Measurements from ENCODE around the gene LLCFC1. TPM values are rescaled to one million over a fixed set of nuclear protein-coding genes. Genes with fewer than 3 reads are reported as not detected.
A peak's percentile ranks its signal among the peaks of the same experiment; 100 is the strongest.

The LLCFC1 gene
- total and polyA plus RNA-seq, 2 of the 8 experiments (the other 6 are each of a cell fraction or from before 2014, with no cell fraction given) = not detected

DNA sequence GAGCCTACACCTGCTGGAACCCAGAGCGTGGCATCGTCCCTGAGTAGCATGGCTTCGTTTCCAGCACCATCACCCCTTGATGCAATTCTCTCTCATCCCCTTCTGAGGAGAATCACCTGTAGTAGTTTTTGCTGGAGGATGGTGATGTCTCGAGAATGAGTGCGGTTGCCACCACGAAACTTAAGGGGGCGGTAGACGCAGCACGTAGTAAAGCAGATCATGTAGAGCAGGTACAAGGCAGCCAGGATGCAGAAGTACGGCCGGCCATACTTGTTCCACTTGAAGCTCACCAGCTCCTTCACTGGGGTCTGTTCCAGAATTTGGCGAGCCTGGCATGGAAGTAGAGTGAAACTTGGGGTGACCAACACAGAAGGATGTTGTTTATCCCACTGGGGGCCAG lies 13.9 kb upstream of the LLCFC1 start:
- Histone ChIP-seq H2BK12ac (ENCODE audit: low read depth, low read length) (no peak overlapping the region), H3K36me3 (ENCODE audit: control insufficient read depth in 2 of 4, insufficient read depth in 4 of 4, low read length in 3 of 4) (no peaks in the 10 kb centered on the region), H2AK5ac (ENCODE audit: low read depth, low read length) (no peak overlapping the region), H4K5ac (ENCODE audit: insufficient read length, low read depth, low read length) (no peak overlapping the region), H4K91ac (replicated peaks; ENCODE audit: insufficient read length, low read length) (no peak overlapping the region), H2BK20ac (ENCODE audit: low read length) (no peak overlapping the region), H3K79me1 (ENCODE audit: low read depth, low read length) (no peaks in the 10 kb centered on the region), H3K9ac (replicated peaks in 1 of 4; ENCODE audit: extremely low read depth in 1 of 4, low read depth in 3 of 4, low read length in 3 of 4) (no peak overlapping the region), H3K9me3 (ENCODE audit: insufficient read depth in 2 of 2, low read depth in 1 of 2, low read length in 1 of 2) (no peaks in the 10 kb centered on the region), H3K14ac (ENCODE audit: insufficient read length) (no peak overlapping the region), H3K4me1 (replicated peaks in 1 of 4; ENCODE audit: control insufficient read depth in 3 of 4, insufficient read depth in 4 of 4, low read length in 3 of 4) (no peaks in the 10 kb centered on the region), H3K4me3 (ENCODE audit: extremely low read depth in 1 of 4, insufficient read depth in 2 of 4, low read depth in 3 of 4, low read length in 4 of 4) (no peak overlapping the region), H3K79me2 (ENCODE audit: control insufficient read depth in 1 of 2, insufficient read depth in 2 of 2, low read length in 2 of 2) (no peaks in the 10 kb centered on the region), H3K23ac (ENCODE audit: insufficient read length) (no peak overlapping the region), H3K56ac (replicated peaks; ENCODE audit: insufficient read length, low read depth, low read length) (no peak overlapping the region), H3K18ac (ENCODE audit: extremely low read depth, low read length) (no peak overlapping the region), H3K27me3 (replicated peaks in 1 of 4; ENCODE audit: control insufficient read depth in 3 of 4, extremely low read depth in 1 of 4, insufficient read depth in 3 of 4, low read length in 3 of 4) (peaks cover 0 to 8% (median 0%) of the 10 kb centered on the region in 4 experiments; a peak in 4 of 7 replicates), H3K4me2 (ENCODE audit: insufficient read depth in 1 of 2, low read depth in 2 of 2, low read length in 2 of 2) (no peak overlapping the region), H2BK120ac (replicated peaks; ENCODE audit: low read depth, low read length) (no peak overlapping the region), H2BK15ac (ENCODE audit: low read length) (no peak overlapping the region), H2BK5ac (ENCODE audit: low read depth, low read length) (no peak overlapping the region), H4K20me1 (replicated peaks in 1 of 2; ENCODE audit: control insufficient read depth in 1 of 2, insufficient read depth in 2 of 2, low read length in 2 of 2) (no peaks in the 10 kb centered on the region), H2AFZ (ENCODE audit: low read length) (no peak overlapping the region), H3K27ac (ENCODE audit: low read depth, low read length) (no peak overlapping the region), H4K8ac (ENCODE audit: extremely low read depth, insufficient read depth, low read length) (no peak overlapping the region), H3K23me2 (ENCODE audit: low read depth, low read length) (no peaks in the 10 kb centered on the region), H3K4ac (replicated peaks; ENCODE audit: insufficient read length, low read depth, low read length) (no peak overlapping the region)
- POLR2A ChIA-PET (ENCODE audit: partially characterized antibody) = interaction anchor here (0.8 to 0.9 kb wide), 2 partner anchors 37 to 48 kb away, joined by 3 read pairs; no protein-coding TSS in a partner anchor
- CTCF ChIA-PET (ENCODE audit: partially characterized antibody) = interaction anchor here (0.6 to 3.6 kb wide), 39 partner anchors 10 to 391 kb away, joined by 3 to 36 read pairs (median 5); partner anchors contain the start of genes CLCN1, GSTK1, LLCFC1 and PIP
- peak; percentile 23 to 72 for DNase-seq (ENCODE audit: low read depth in 1 of 2, low spot score in 2 of 2)
- 58% methylated on average over 12 of the region's 12 CpGs; no CpG with 5 or more reads in 1 of the 2 experiments for WGBS, 2 experiments (ENCODE audit: extremely low coverage in 1 of 2, insufficient coverage in 1 of 2, insufficient read length in 1 of 2, insufficient replicate concordance in 2 of 2, low coverage in 1 of 2, low lambda C conversion rate in 2 of 2, missing lambda C conversion rate in 1 of 2)
- FAIRE-seq = no peak
- no peak for TF ChIP-seq HDAC2 (IDR thresholded peaks at IDR 0.05; ENCODE audit: borderline replicate concordance in 1 of 2, low read depth in 2 of 2, low read length in 2 of 2)
- TF ChIP-seq, protein P1, sequence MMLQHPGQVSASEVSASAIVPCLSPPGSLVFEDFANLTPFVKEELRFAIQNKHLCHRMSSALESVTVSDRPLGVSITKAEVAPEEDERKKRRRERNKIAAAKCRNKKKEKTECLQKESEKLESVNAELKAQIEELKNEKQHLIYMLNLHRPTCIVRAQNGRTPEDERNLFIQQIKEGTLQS (IDR thresholded peaks at IDR 0.05; ENCODE audit: insufficient read depth, low read depth, low read length) = peak; percentile 51; the same call in 1 of the 2 replicates
- no peak for TF ChIP-seq SIRT6 (IDR thresholded peaks at IDR 0.05; ENCODE audit: low read length)
- TF ChIP-seq EGR1 (IDR thresholded peaks at IDR 0.05; ENCODE audit: borderline replicate concordance, low read depth, low read length) = no peak
- TF ChIP-seq CREB1 (IDR thresholded peaks at IDR 0.05) = peak; percentile 55; the same call in 1 of the 2 replicates
- TF ChIP-seq BACH1 (IDR thresholded peaks at IDR 0.05; ENCODE audit: low read length) = no peak
- TF ChIP-seq HDAC6 (IDR thresholded peaks at IDR 0.05; ENCODE audit: low read depth, low read length) = no peak
- TF ChIP-seq FOSL1 (IDR thresholded peaks at IDR 0.05; ENCODE audit: insufficient read depth, low read depth, low read length) = no peak
- no peak for TF ChIP-seq KDM1A (IDR thresholded peaks at IDR 0.05; ENCODE audit: borderline replicate concordance, low read length)
- TF ChIP-seq, protein P2, sequence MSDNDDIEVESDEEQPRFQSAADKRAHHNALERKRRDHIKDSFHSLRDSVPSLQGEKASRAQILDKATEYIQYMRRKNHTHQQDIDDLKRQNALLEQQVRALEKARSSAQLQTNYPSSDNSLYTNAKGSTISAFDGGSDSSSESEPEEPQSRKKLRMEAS (IDR thresholded peaks at IDR 0.05) = peak; percentile 100
- TF ChIP-seq POU5F1 (IDR thresholded peaks at IDR 0.05; ENCODE audit: low read depth, low read length) = no peak
- no peak for TF ChIP-seq TBP (IDR thresholded peaks at IDR 0.05; ENCODE audit: low read depth, low read length)
- no peak for TF ChIP-seq GTF2F1 (IDR thresholded peaks at IDR 0.05; ENCODE audit: borderline replicate concordance, low read depth, low read length)
- no peak for TF ChIP-seq CEBPB (IDR thresholded peaks at IDR 0.05; ENCODE audit: low read depth, low read length)
